Activated T-helper 2 cell treated with anti-CD3 and anti-CD28 coated beads, Interferon-gamma antibody, Interleukin-2, Interleukin-4, amounts not matched to agents 10 μg/mL and 5 μg/mL and 100 μg/mL, durations not matched to agents 14 hours and 24 hours and 36 hours (primary cell): ENCODE measurements around the gene TMEM234. TPM values are rescaled to one million over a fixed set of nuclear protein-coding genes. Genes with fewer than 3 reads are reported as not detected.
"Not testable (repeated sequence)": the region's sequence is repeated elsewhere in the genome, so short reads cannot be mapped to it uniquely, and the experiment has no call there.

ENCODE experiments used
- DNase-seq: peaks from one replicate; pipeline ENCODE4 v3.0.0; 2021; ENCODE audit warnings: low spot score
- H3K27ac Mint-ChIP-seq: one replicate; pipeline ENCODE4 v1.8.0; 2021; ENCODE audit warnings: mixed read lengths
- H3K27me3 Mint-ChIP-seq: one replicate; pipeline ENCODE4 v1.8.0; 2021; ENCODE audit warnings: low read depth, mixed read lengths
- H3K36me3 Mint-ChIP-seq: one replicate; pipeline ENCODE4 v1.8.0; 2021; ENCODE audit warnings: low read depth, mixed read lengths
- H3K4me1 Mint-ChIP-seq: one replicate; pipeline ENCODE4 v1.8.0; 2021; ENCODE audit warnings: low read depth, mixed read lengths
- H3K4me3 Mint-ChIP-seq: one replicate; pipeline ENCODE4 v1.8.0; 2021; ENCODE audit warnings: low read depth, mild to moderate bottlenecking, moderate library complexity, mixed read lengths
- H3K9me3 Mint-ChIP-seq: one replicate; pipeline ENCODE4 v1.8.0; 2021; ENCODE audit warnings: mixed read lengths
- intact Hi-C: fragments of 100-400 bp; cut with micrococcal nuclease; formaldehyde crosslinking; loops from one replicate; pipeline ENCODE4 v1.15.1; 2023
- total RNA-seq: library from RNA; stranded (reverse); gene quantifications from 2 replicates; pipeline ENCODE4 v1.2.3, GENCODE V29; 2022

The TMEM234 gene
- 10.7 and 12.1 TPM in 2 replicates for total RNA-seq

GRCh38 chr1:32221980-32222755 lies at the start of gene TMEM234, which contains the start of gene EIF3I:
TSS of gene TMEM234 (minus strand) at chr1:32222353. CDS start at chr1:32222322, 31 bp downstream.
TSS of gene EIF3I (plus strand) at chr1:32222407. CDS start at chr1:32222442, 35 bp downstream.
- Mint-ChIP-seq H3K9me3 (no peaks in the 10 kb centered on the region), H3K27me3 (no peaks in the 10 kb centered on the region), H3K27ac (peak within 1 kb of the TSS; percentile 95), H3K4me3 (peak within 1 kb of the TSS; percentile 94), H3K4me1 (peaks cover 28% of the 10 kb centered on the region), H3K36me3 (peaks cover 40% of the 10 kb centered on the region)
- peak; percentile 88 for DNase-seq
- intact Hi-C loops = loop anchor here (2.0 kb wide), 3 partner anchors 27 to 173 kb away; partner anchors contain the start of gene BSDC1

GRCh38 chr1:32269744-32270143 lies 47.6 kb upstream of the TMEM234 start:
- H3K36me3 Mint-ChIP-seq = peaks cover 55% of the 10 kb centered on the region
- DNase-seq = no peak
- intact Hi-C loops = no loop called here
- H3K27me3 Mint-ChIP-seq = no peaks in the 10 kb centered on the region
- H3K9me3 Mint-ChIP-seq = no peaks in the 10 kb centered on the region
- peak overlapping the region; percentile 75 for H3K27ac Mint-ChIP-seq
- peaks cover 61% of the 10 kb centered on the region for H3K4me1 Mint-ChIP-seq
- H3K4me3 Mint-ChIP-seq = no peak overlapping the region

- H3K36me3 Mint-ChIP-seq = peaks cover 47% of the 10 kb centered on the region
- peak overlapping the region; percentile 99 for H3K27ac Mint-ChIP-seq
- no peak for DNase-seq
- H3K4me3 Mint-ChIP-seq = peak overlapping the region; percentile 75
- no peaks in the 10 kb centered on the region for H3K9me3 Mint-ChIP-seq
- peaks cover 49% of the 10 kb centered on the region for H3K4me1 Mint-ChIP-seq
- intact Hi-C loops = no loop called here
- H3K27me3 Mint-ChIP-seq = no peaks in the 10 kb centered on the region
These were observed 44.9 kb upstream of the TMEM234 start for GRCh38 chr1:32266921-32267591.

GRCh38 chr1:32265846-32266245 lies 43.7 kb upstream of the TMEM234 start:
- Mint-ChIP-seq H3K27me3 (no peaks in the 10 kb centered on the region), H3K4me3 (no peak overlapping the region), H3K9me3 (no peaks in the 10 kb centered on the region), H3K4me1 (peaks cover 39% of the 10 kb centered on the region), H3K36me3 (peaks cover 36% of the 10 kb centered on the region), H3K27ac (peak overlapping the region; percentile 73)
- DNase-seq = no peak
- intact Hi-C loops = no loop called here

GRCh38 chr1:32263744-32264143 lies 41.6 kb upstream of the TMEM234 start:
- peaks cover 40% of the 10 kb centered on the region for H3K36me3 Mint-ChIP-seq
- intact Hi-C loops = loop anchor here (1.0 kb wide), 1 partner anchor 13 kb away; no protein-coding TSS in a partner anchor
- DNase-seq = no peak
- peak overlapping the region; percentile 61 for H3K27ac Mint-ChIP-seq
- H3K27me3 Mint-ChIP-seq = no peaks in the 10 kb centered on the region
- peaks cover 37% of the 10 kb centered on the region for H3K4me1 Mint-ChIP-seq
- H3K4me3 Mint-ChIP-seq = peak overlapping the region; percentile 17
- H3K9me3 Mint-ChIP-seq = no peaks in the 10 kb centered on the region

- intact Hi-C loops, H3K9me3 Mint-ChIP-seq, H3K4me3 Mint-ChIP-seq, H3K27me3 Mint-ChIP-seq, DNase-seq, H3K27ac Mint-ChIP-seq: not testable (repeated sequence)
- peaks cover 42% of the 10 kb centered on the region for H3K36me3 Mint-ChIP-seq
- H3K4me1 Mint-ChIP-seq = peaks cover 37% of the 10 kb centered on the region
These were observed 41.1 kb upstream of the TMEM234 start for GRCh38 chr1:32263236-32263593.

- H3K27ac Mint-ChIP-seq = peak overlapping the region; percentile 93
- H3K4me3 Mint-ChIP-seq = peak overlapping the region; percentile 39
- H3K36me3 Mint-ChIP-seq = peaks cover 52% of the 10 kb centered on the region
- intact Hi-C loops = no loop called here
- no peaks in the 10 kb centered on the region for H3K9me3 Mint-ChIP-seq
- no peak for DNase-seq
- H3K27me3 Mint-ChIP-seq = no peaks in the 10 kb centered on the region
- peaks cover 39% of the 10 kb centered on the region for H3K4me1 Mint-ChIP-seq
These were observed 35.0 kb upstream of the TMEM234 start for GRCh38 chr1:32257227-32257508.

- DNase-seq = no peak
- H3K36me3 Mint-ChIP-seq = peaks cover 58% of the 10 kb centered on the region
- H3K4me3 Mint-ChIP-seq = peak overlapping the region; percentile 75
- peak overlapping the region; percentile 93 for H3K27ac Mint-ChIP-seq
- no peaks in the 10 kb centered on the region for H3K9me3 Mint-ChIP-seq
- intact Hi-C loops = no loop called here
- no peaks in the 10 kb centered on the region for H3K27me3 Mint-ChIP-seq
- peaks cover 41% of the 10 kb centered on the region for H3K4me1 Mint-ChIP-seq
These were observed 34.5 kb upstream of the TMEM234 start for GRCh38 chr1:32256473-32257226.

- Mint-ChIP-seq H3K36me3 (peaks cover 54% of the 10 kb centered on the region), H3K4me3 (peak overlapping the region; percentile 74), H3K4me1 (peaks cover 46% of the 10 kb centered on the region), H3K27me3 (no peaks in the 10 kb centered on the region), H3K27ac (peak overlapping the region; percentile 87), H3K9me3 (no peaks in the 10 kb centered on the region)
- intact Hi-C loops = loop anchor here (2.0 kb wide), 2 partner anchors 17 to 35 kb away; no protein-coding TSS in a partner anchor
- DNase-seq = peak; percentile 41
These were observed 33.2 kb upstream of the TMEM234 start for GRCh38 chr1:32255072-32256071.

GRCh38 chr1:32250893-32251716 lies 29.0 kb upstream of the TMEM234 start, which contains the start of gene LCK:
TSS of gene LCK (plus strand) at chr1:32251265. CDS start at chr1:32274330, 23,065 bp downstream.
- Mint-ChIP-seq H3K4me1 (peaks cover 55% of the 10 kb centered on the region), H3K4me3 (peak within 1 kb of the TSS; percentile 100), H3K27ac (peak within 1 kb of the TSS; percentile 100), H3K9me3 (no peaks in the 10 kb centered on the region), H3K27me3 (no peaks in the 10 kb centered on the region), H3K36me3 (peaks cover 30% of the 10 kb centered on the region)
- DNase-seq = peak; percentile 60
- intact Hi-C loops = loop anchor here (1.0 to 5.0 kb wide), 4 partner anchors 13 to 314 kb away; partner anchors contain the start of genes CCDC28B and PTP4A2
